Anterior cingulate cortex (tissue), 58 donors: ENCODE data around the gene ACP1.

Experiments
- DNase-seq, 58 donors: peaks; one replicate each; lab custom pipeline; 2025; lab: John Stamatoyannopoulos, UW

The ACP1 gene

DNA sequence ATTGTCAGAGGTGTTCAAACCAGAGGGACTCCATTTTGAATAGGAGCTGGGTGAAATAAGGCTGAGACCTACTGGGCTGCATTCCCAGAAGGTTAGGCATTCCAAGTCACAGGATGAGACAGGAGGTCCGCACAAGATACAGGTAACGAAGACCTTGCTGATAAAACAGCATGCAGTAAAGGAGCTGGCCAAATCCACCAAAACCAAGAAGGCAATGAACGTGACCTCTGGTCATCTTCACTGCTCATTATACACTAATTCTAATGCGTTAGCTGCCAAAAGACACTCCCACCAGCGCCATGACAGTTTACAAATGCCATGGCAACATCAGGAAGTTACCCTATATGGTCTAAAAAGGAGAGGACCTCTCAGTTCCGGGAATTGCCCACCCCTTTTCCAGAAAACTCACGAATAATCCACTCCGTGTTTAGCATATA, 11.5 kb upstream of the ACP1 start:
- DNase-seq: no peak

DNA sequence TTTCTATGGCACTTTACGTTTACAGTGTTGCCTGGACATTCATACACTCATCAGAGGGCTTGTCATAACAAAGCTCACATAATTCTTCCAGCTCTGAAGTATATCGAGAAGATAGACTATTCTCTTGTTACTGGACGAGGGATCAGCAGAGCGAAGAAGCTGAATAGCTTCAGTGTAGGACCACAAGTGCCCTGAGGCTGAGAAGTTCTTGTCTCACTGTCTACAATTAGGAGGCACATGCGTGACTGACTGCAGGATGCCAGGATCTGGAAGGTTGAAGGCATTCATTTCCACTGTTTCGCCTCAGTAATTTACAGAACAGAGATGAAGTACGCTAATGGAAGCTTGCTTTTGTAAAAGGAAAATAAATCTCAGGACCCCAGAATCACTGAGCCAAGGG, 10.5 kb upstream of the ACP1 start:
- DNase-seq: no peak

DNA sequence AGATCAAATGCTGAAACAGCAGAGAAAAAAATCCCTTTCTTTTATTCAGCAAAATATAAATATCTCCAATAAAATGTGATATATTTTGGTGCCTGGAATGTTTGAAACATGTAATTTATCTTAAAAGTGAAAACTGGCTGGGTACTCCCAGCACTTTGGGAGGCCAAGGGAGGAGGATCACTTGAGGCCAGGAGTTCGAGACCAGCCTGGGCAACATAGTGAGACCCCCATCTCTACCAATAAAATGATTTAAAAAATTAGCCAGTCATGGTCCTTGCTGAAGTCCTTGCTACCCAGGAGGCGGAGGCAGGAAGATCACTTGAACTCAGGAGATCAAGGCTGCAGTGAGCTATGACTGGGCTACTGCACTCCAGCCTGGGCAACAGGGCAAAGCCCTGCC, 9.6 kb upstream of the ACP1 start:
- DNase-seq: no peak

DNA sequence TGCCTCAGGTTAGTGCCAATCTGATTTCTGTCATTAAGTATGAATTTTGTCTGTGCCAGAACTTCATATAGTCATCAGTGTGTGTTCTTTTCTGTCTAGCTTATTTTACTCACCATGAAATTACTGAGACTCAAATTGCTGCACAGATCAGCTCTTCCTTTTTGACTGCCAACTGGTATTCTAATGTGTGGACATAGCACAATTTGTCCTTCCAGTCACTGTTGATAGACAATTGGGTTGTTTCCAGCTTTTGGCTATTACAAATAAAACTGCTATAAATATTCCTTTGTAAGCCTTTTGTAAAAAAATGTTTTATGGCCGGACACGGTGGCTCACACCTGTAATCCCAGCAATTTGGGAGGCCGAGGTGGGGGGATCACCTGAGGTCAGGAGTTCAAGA, 8.7 kb upstream of the ACP1 start:
- DNase-seq: no peak

DNA sequence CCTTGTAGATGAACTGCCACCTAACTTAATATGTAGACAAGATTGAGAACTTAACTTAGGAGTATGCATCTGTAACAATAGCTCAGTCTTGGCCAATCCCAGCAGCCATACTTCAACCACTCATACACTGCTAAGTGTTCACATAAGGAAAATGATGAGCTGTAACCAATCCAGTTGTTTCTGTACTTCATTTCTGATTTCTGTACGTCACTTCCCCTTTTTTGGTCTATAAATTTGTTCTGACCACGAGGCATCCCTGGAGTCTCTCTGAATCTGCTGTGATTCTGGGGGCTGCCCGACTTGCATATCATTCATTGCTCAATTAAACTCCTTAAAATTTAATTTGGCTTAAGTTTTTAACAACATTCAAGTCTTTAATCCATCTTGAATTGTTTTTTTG, 7.3 kb upstream of the ACP1 start:
- DNase-seq: no peak

DNA sequence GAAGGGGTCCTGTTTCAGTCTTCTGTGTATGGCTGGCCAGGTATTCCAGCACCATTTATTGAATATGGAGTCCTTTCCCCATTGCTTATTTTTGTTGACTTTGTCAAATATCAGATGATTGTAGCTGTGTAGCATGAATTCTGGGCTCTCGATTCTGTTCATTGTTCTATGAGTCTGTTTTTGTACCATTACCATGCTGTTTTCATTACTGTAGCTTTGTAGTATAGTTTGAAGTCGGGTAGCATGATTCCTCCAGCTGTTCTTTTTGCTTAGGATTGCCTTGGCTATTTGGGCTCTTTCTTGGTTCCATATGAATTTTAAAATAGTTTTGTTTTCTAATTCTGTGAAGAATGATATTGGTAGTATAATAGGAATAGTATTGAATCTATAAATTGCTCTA, 6.9 kb upstream of the ACP1 start:
- no peak for DNase-seq

DNA sequence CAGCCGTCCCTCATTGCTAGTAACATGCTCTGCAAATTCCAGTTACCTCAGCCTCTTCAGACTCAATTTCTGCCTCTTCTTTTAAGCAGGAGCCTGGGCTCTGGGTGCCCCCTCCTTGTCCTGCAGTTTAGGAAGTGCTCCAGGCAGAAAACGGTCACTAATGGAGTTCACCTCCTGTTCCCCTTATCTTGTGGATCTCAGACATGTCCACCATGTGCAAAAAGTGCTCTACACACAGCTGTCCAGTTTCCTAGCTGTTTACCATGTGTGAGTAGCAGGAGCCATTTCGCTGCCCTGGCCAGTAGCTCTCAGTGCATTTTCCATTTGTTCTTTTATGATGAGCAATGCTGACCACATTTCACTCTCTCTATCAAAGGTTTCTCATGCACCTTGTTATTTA, 5.8 kb upstream of the ACP1 start:
- DNase-seq: no peak

DNA sequence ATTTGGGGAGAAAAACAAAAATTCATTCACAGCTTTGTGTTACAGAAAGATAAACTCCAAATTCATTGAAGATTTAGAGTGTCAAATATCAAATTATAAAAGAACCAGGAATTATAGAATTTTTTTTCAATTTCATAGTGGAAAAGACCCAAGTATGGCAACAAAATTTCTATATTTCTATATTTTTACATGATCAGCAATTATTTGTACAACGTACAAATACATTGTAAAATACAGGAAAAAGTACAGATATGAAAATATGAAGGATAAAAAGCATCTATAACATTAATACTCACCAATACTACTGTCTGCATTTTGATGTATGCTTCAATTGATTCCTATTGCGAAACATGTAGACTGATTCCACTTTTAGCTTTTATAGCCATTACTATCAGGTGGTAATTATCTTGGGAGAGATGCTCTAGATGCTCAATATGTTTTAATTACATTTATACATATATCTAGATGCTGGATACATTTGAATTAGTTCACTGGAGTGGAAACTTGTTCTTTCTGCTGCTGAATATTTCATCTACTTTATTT, 4.9 kb upstream of the ACP1 start:
- no peak for DNase-seq

DNA sequence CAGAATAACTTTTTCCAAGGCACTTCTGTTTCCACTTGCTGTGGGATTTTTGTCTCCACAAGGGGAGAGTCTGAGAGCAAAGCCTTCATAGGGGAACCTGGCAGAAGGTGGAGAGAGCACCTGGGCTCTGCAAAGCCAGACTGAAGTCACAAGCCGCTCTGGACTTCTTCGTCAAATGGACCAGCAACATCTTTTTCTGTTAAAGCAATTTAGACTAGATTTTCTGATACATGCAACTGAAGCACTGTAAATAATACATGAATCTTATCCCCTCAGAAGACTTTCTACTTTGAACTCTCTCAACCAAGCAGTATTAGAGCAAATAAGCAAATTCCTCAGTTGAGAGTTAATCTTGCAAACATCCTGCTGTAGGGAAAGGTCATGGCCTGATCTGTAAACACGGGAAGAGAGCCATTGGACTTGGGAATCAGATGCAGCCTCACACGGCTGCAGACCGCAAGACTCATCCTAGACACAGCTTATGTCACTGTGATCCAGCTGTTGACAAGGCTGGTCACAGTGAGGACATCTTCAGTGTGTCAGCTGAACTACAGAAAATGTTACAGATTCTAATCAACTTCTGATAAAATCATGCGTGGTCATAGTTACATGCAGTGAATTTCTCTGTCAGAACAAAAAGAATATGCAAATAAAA, 4.1 kb upstream of the ACP1 start:
- no peak for DNase-seq

DNA sequence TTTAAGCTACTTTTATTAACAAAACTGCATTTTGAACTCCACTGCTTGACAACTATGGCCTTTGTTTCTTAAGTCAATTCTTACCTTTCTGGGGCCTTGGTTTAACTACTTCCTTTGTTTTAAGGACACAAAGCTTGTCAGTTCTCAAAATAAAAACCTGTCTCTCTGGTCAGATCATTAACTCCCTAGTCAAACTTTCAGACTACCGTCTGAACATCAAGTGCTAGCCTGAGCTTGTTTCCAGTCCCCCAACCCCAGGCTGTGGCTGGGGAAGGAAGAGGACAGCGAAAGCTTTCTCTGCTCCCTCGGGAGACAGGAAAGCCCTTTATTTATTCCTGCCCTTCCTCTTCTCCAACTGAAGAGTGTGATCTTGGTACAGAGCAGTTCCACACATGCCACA, 2.6 kb upstream of the ACP1 start:
- DNase-seq: no peak

DNA sequence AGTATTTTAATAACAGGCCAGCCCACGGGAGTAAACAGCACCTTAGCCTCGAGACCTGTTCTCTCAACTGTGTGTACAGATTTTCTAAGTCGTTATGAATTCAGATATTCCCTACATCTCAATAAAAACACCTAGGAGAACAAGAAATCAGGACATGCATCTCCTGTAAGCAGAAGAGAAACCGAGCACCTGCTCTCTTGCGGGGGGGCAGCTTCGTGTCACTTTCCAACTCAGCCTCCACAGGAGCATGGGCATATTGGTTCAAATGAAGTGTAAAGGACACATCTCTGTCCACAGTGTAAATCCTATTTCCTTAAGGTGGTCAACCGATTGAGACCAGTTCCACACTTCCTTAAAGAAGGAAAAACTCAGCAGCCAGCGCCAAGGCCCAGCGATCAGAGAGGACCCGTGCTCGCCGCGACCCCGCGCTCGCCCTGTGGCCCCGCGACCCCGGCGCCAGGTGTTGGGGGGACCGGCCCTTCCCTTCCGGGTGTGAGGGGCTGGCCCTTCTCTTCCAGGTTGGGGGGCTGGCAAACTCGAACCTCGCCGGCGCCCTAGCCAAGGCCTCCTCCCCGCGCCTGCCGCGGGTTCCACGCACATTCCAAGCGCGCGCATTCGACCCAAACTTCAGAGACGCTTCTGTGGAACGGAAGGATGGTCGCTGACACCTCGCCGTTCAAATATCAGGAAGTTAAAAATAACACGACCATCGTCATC, 1.6 kb upstream of the ACP1 start:
- no peak for DNase-seq

DNA sequence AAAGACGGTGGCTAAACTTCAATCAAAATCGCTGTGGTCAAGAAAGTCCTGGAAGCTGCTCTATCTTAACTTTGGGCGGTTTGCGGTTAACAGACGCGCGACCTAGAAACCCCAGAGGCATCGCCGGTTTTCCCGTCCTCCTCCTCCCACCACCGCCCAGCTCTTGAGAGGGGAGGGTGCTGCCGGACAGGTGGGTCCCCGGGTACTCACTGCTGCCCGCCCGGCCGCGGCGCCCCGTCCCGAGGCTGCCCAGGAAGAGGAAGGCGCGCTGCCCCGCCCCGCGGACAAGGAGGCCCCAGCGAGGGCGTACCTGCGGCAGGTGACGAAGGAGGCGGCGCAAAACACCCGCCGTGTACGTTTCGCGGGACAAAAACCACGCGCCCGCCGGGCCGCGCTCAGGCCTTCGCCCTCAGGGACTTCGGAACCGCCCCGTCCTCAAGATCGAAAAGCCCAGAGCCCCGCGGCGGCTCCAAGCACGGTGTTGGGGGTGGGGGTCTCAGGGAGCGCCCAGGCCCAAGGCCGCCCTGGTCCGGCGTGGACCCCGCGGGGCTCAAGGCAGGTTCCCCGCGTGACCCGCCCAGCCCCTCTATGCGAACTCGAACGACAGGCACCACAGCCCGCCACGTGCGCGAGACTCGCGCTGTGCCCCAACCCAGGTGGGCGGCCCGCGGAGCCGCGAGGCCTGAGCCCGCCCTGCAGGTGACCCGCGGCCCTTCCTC, 814 bp upstream of the ACP1 start, which contains the start of gene SH3YL1:
Gene SH3YL1, minus strand, starts transcription at position 259 of the 719 bp plus-strand sequence. Its CDS starts 48 bp downstream, at position 211.
- DNase-seq: no peak

DNA sequence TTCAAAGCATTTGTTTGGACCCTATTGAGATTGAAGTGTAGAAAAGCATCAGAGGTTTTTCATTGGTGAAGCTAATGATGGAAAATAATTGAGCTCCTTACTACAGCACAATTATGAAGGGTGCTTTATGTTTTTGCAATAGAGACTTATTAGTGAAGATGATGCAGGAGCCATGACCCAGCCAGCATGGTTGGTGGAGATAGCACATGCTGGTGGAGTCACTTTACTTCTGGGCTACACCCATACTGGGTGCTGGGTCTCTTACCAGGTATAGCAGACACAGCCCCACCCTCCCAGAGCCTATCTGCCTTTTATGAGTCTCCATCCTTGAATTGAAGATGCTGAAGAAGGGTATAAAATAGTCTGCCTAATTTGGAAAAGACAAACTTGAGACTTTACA, 3.6 kb downstream of the ACP1 start:
- no peak for DNase-seq

DNA sequence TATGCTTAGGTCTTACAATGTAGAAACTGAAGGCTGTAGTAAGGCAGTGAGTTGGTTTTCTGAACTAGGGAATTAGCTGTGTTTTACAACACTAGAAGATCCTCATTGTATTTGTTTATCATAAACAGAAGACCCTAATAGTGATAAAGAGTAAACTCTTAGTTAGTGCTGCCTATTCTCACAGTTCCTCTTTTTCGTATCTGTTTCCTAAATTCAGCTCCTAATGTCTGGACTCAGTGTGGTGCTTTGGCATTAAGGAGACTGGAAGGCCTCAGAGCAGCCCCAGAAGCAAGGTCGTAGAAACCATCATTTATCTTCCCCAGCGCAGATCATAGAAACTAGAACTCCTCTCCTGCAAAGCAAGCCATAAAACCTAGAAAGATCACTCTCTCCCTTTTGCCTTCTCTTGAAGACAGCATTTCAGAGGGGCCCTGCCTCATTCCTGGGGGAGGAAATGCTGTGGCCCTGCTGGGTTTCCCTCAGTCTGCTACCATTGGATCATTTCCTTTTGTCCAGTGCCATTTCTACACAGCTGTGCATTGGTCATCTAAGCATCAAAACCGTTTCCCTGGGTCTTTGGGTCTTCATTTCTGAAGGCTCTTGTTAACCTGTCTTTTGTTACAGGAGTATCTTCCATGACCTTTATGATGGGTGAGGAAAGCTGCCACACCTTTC, 4.7 kb downstream of the ACP1 start:
- DNase-seq: no peak

DNA sequence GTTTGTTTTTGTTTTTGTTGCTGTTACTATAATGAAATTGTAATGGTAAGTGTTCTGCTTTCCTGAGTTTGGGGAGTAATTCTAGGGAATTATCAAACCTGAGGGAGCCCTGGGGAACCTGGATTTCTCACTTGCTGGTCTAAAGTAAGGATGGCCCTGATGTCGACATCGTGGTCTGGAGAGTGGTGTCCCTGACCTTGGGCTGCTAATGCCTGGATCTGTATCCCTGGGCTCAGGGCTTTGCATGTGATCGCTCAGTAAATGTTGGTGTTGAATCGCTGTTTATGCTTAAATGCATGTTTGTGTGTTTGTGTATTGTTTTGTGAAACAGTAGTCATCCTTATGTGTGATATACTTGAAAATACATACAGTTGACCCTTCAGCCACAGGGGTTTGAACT, 6.1 kb downstream of the ACP1 start:
- no peak for DNase-seq

DNA sequence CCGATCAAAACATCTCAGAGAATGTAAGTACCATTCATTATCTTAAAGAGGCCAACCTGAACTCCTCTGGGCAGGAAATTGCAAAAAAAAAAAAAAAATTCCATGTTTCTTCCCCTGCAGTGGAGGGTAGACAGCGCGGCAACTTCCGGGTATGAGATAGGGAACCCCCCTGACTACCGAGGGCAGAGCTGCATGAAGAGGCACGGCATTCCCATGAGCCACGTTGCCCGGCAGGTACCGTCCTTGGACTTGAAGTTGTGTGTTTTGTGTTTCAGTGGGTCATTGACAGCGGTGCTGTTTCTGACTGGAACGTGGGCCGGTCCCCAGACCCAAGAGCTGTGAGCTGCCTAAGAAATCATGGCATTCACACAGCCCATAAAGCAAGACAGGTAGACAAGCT, 7.2 kb downstream of the ACP1 start:
- DNase-seq: no peak

DNA sequence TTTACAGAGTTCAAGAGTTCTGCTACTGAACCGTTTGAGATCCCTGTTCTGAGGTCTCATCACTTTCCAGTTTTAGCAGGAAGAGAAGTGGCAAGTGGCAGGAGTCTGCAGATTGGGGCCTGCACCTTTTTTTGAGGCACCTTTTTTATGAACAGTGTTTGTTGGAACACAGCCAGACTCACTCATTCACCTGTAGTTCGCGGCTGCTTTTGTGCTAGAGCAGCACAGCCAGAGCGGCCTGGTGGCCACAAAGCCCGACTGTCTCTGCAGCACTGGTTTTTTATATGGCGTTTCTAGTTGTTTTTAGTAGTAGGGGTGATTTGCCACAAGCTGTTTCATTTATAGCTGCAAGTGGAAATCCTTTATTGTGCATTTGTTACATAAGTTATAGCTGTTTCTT, 8.6 kb downstream of the ACP1 start:
- DNase-seq: no peak

DNA sequence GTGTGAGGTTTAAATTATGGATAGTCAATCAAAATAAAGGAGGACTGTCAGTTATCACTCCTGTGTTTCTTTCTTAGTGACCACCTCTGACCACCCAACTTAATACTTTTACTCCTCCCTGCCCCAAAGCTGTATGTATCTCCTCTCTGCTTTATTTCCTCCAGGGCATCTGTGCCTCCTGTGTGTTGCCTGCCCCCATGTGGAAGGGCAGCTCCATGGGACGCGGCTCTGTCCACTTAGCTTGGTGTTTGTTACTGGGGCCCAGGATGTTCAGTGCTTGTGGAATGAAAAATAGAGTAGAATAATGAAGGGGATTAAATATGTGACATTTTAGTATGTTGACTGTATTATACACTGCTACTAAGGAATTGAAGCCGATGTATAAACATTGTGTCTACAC, 9.8 kb downstream of the ACP1 start:
- no peak for DNase-seq

DNA sequence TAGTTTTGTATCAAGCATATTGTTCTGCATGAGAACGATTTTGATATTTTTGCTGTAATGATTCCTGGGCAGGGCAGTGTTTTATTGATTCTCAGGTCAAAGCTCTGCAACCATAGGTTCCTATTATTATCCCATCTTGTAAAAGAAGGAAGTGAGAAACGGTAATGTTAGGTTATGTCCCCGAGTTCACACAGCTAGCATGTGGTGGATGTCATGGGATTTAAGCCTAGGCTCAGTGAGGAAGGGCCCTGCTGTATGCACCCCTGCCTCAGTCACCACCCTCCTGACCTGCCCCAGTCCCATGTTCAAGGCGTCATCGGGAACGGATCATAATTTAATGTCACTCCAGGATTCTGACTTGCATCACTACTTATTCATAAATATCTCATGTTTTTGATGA, 10.7 kb downstream of the ACP1 start:
- peak in 1 of 58 donors; percentile 13 for DNase-seq

DNA sequence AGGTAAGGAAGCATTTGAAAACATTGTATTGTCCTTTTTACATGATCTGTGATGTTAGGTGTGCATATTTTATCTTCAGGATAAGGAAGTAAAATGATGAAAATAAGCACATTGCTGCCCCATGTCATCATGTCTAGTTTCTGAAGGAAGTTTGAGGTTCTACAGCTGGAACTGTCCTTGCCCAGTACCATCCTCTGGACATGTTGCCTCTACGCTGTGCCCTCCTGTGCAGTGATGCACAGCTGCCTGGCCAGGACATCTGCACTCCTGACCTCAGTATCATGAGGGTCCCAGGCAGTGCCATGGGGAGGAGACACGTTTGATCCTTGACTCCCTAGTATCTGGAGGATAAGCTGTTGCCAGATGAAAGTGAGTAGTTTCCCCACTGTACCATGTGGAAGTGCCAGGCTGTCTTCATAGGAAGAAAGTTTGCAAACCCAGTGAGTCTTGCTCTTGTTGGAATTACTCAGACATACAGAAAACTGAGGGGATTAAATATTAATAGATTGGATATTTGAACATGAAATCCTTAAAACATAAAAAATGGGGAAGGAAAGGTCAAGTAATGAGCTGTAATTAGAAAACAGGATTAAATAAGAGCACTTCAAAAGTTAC, 13.7 kb downstream of the ACP1 start:
- DNase-seq: no peak
